Endothelial cell of hepatic sinusoid (primary cell): ENCODE results near the gene ZNF532.

Experiments
- in situ Hi-C: cut with HindIII; loops from 2 replicates; pipeline ENCODE4 v1.10.0; 2017; ENCODE audit warnings: low sequenced_read_pairs

ZNF532 gene

GRCh38 chr18:59026831-59027410 is 162.2 kb downstream of the ZNF532 start:
- in situ Hi-C loops, result no loop called here

- in situ Hi-C loops, result no loop called here
Observed at GRCh38 chr18:59029663-59030429, 165.2 kb downstream of the ZNF532 start.

- in situ Hi-C loops, result no loop called here
Observed at GRCh38 chr18:59032308-59032707, 167.6 kb downstream of the ZNF532 start.

GRCh38 chr18:59033359-59033758 is 168.7 kb downstream of the ZNF532 start:
- in situ Hi-C loops, result no loop called here

- in situ Hi-C loops, result no loop called here
Observed at GRCh38 chr18:59033974-59034373, 169.3 kb downstream of the ZNF532 start.

- in situ Hi-C loops, result no loop called here
Observed at GRCh38 chr18:59035591-59035990, 170.9 kb downstream of the ZNF532 start.
